NCI-H1436 (cell line): ENCODE results near the gene PCGF6.

Source experiments
- DNase-seq: peaks from one replicate; lab custom pipeline; 2025; lab: John Stamatoyannopoulos, UW

The PCGF6 gene

GRCh38 chr10:103256613-103257012 is 94.3 kb downstream of the PCGF6 start:
- no peak for DNase-seq

- DNase-seq = no peak
These were observed 96.2 kb downstream of the PCGF6 start for GRCh38 chr10:103254538-103255325.

- no peak for DNase-seq
These were observed 96.8 kb downstream of the PCGF6 start for GRCh38 chr10:103254113-103254512.
